Measurements from ENCODE around the gene MRO. TPM values are rescaled to one million over a fixed set of nuclear protein-coding genes. Genes with fewer than 3 reads are reported as not detected.
A peak's percentile ranks its signal among the peaks of the same experiment; 100 is the strongest.
"Not testable (repeated sequence)": the region's sequence is repeated elsewhere in the genome, so short reads cannot be mapped to it uniquely, and the experiment has no call there.

Gene MRO
- not detected in 2 replicates for total RNA-seq

GRCh38 chr18:50819728-50820378, at the start of gene MRO:
Gene MRO (minus strand): TSS chr18:50820016. CDS start chr18:50809400, 10,616 bp downstream.
- intact Hi-C loops (cut with micrococcal nuclease) = loop anchor here (1.0 to 5.0 kb wide), 5 partner anchors 57 to 287 kb away; partner anchors contain the start of genes ELAC1, ME2 and SMAD4
- Mint-ChIP-seq H3K4me1 (no peaks in the 10 kb centered on the region), H3K4me3 (no peak within 1 kb of the TSS), H3K27me3 (peaks cover 10% of the 10 kb centered on the region), H3K27ac (no peak within 1 kb of the TSS), H3K9me3 (no peaks in the 10 kb centered on the region), H3K36me3 (ENCODE audit: low read depth) (no peaks in the 10 kb centered on the region)
- peak; percentile 93 for DNase-seq

DNA sequence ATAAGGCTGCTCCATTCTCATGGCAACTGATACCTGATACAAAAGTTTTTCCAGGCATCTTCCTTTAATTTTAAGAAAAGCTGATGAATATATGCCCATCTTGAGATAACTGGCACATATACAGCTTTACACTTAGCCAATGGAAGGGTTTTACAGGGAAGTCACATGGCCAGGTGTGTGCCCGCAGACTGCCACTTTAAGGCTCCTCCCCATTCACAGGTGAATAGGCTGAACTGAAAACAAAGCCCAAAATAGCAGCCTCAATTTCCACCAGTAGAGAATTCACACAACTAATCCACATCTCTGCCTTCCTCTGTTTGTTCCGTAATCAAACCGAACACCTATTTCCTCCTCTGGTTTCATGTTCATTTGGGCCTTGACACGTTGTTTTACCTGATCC, 49.3 kb upstream of the MRO start:
- no peak for DNase-seq
- Mint-ChIP-seq H3K27me3 (peaks cover 15% of the 10 kb centered on the region), H3K4me1 (no peaks in the 10 kb centered on the region), H3K36me3 (ENCODE audit: low read depth) (no peaks in the 10 kb centered on the region), H3K27ac (no peak overlapping the region), H3K4me3 (no peak overlapping the region), H3K9me3 (no peaks in the 10 kb centered on the region)
- intact Hi-C loops (cut with micrococcal nuclease) = no loop called here

GRCh38 chr18:50866765-50867164, 46.9 kb upstream of the MRO start:
- Mint-ChIP-seq H3K9me3 (no peaks in the 10 kb centered on the region), H3K36me3 (ENCODE audit: low read depth) (no peaks in the 10 kb centered on the region), H3K4me1 (no peaks in the 10 kb centered on the region), H3K27me3 (peaks cover 3% of the 10 kb centered on the region), H3K4me3 (no peak overlapping the region), H3K27ac (no peak overlapping the region)
- no peak for DNase-seq
- intact Hi-C loops (cut with micrococcal nuclease) = no loop called here

- Mint-ChIP-seq H3K27ac (no peak overlapping the region), H3K27me3 (peaks cover 4% of the 10 kb centered on the region), H3K4me3 (no peak overlapping the region), H3K36me3 (ENCODE audit: low read depth) (no peaks in the 10 kb centered on the region), H3K9me3 (no peaks in the 10 kb centered on the region), H3K4me1 (no peaks in the 10 kb centered on the region)
- no peak for DNase-seq
- intact Hi-C loops (cut with micrococcal nuclease) = no loop called here
Measured at GRCh38 chr18:50863840-50864375, 44.1 kb upstream of the MRO start.

DNA sequence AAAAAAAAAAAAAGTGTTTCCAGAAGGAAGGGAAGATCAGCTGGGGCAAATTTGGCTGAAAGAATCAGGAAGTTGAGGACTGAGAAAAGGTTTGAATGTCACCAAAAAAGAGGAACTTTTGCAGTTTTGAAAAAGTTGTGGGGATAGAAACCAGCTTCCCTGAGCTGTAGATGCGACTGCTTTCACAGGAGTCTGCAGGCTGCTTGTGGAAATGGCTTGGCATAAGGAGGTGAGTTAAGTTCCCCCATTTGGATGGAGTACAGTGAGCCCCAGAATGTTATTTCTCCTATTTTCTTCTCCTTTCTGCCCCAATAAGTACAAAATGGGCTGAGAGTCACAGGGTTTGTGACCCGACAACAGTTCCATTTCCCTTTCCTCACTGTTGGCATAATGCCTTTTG, 42.6 kb upstream of the MRO start:
- no peak overlapping the region for H3K27ac Mint-ChIP-seq
- H3K4me1 Mint-ChIP-seq = no peaks in the 10 kb centered on the region
- H3K9me3 Mint-ChIP-seq = no peaks in the 10 kb centered on the region
- H3K36me3 Mint-ChIP-seq (ENCODE audit: low read depth) = no peaks in the 10 kb centered on the region
- intact Hi-C loops (cut with micrococcal nuclease) = no loop called here
- H3K4me3 Mint-ChIP-seq = no peak overlapping the region
- no peak for DNase-seq
- H3K27me3 Mint-ChIP-seq = peaks cover 7% of the 10 kb centered on the region

GRCh38 chr18:50861617-50862016, 41.8 kb upstream of the MRO start:
- no peaks in the 10 kb centered on the region for H3K9me3 Mint-ChIP-seq
- intact Hi-C loops (cut with micrococcal nuclease) = no loop called here
- DNase-seq = no peak
- H3K27me3 Mint-ChIP-seq = peaks cover 7% of the 10 kb centered on the region
- no peaks in the 10 kb centered on the region for H3K4me1 Mint-ChIP-seq
- no peaks in the 10 kb centered on the region for H3K36me3 Mint-ChIP-seq (ENCODE audit: low read depth)
- no peak overlapping the region for H3K27ac Mint-ChIP-seq
- no peak overlapping the region for H3K4me3 Mint-ChIP-seq

DNA sequence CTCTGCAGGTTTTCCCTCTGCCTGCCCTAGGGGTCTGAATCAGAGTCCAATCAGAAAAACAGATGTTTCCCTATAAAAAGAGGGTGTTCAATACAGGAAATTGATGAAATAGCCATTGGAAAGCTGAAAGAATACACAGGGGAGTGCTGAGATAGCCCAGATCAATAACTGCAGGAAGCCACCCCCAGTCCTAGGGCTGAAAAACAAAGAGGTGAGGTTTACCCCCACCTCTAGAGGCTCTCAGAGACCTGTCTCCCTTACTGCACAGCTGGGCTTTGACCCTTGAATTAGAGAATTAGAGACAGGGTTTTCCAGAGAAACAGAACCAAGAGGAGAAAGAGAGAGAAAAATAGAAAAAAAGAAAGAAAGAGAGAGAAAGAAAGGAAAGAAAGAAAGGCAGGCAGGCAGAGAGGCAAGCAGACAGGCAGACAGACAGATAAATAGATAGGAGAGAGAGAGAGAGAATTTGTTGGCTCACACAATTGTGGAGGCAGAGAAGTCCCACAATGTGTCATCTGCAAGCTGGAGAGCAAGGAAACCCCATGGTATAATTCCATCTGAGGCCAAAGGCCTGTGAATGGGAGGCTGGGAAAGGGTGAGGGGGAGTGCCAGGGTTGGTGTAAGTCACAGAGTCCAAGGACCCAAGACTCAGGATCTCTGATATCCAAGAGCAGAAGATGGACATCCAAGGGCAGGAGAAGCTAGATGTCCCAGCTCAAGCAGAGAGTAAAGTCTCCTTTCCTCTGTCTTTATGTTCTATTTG, 40.2 kb upstream of the MRO start:
- no peaks in the 10 kb centered on the region for H3K36me3 Mint-ChIP-seq (ENCODE audit: low read depth)
- peaks cover 7% of the 10 kb centered on the region for H3K27me3 Mint-ChIP-seq
- H3K9me3 Mint-ChIP-seq = no peaks in the 10 kb centered on the region
- intact Hi-C loops (cut with micrococcal nuclease) = loop anchor here (10.0 kb wide), 1 partner anchor 65 kb away; no protein-coding TSS in a partner anchor
- DNase-seq = no peak
- no peaks in the 10 kb centered on the region for H3K4me1 Mint-ChIP-seq
- H3K4me3 Mint-ChIP-seq = no peak overlapping the region
- no peak overlapping the region for H3K27ac Mint-ChIP-seq

GRCh38 chr18:50857694-50858093, 37.9 kb upstream of the MRO start:
- no peaks in the 10 kb centered on the region for H3K4me1 Mint-ChIP-seq
- peaks cover 7% of the 10 kb centered on the region for H3K9me3 Mint-ChIP-seq
- no peak overlapping the region for H3K27ac Mint-ChIP-seq
- H3K4me3 Mint-ChIP-seq = no peak overlapping the region
- DNase-seq = no peak
- no peaks in the 10 kb centered on the region for H3K36me3 Mint-ChIP-seq (ENCODE audit: low read depth)
- H3K27me3 Mint-ChIP-seq = peaks cover 17% of the 10 kb centered on the region
- intact Hi-C loops (cut with micrococcal nuclease) = loop anchor here (10.0 kb wide), 1 partner anchor 63 kb away; no protein-coding TSS in a partner anchor

- not testable (repeated sequence) for DNase-seq; H3K27ac Mint-ChIP-seq; H3K4me1 Mint-ChIP-seq; H3K4me3 Mint-ChIP-seq; H3K36me3 Mint-ChIP-seq (ENCODE audit: low read depth)
- H3K9me3 Mint-ChIP-seq = peaks cover 10% of the 10 kb centered on the region
- intact Hi-C loops (cut with micrococcal nuclease) = loop anchor here (10.0 kb wide), 1 partner anchor 62 kb away; no protein-coding TSS in a partner anchor
- peaks cover 19% of the 10 kb centered on the region for H3K27me3 Mint-ChIP-seq
Measured at GRCh38 chr18:50857166-50857565, 37.4 kb upstream of the MRO start.

GRCh38 chr18:50855976-50856757, 36.4 kb upstream of the MRO start:
- Mint-ChIP-seq H3K27ac (no peak overlapping the region), H3K36me3 (ENCODE audit: low read depth) (no peaks in the 10 kb centered on the region), H3K4me3 (no peak overlapping the region), H3K4me1 (no peaks in the 10 kb centered on the region), H3K27me3 (peaks cover 15% of the 10 kb centered on the region), H3K9me3 (peaks cover 10% of the 10 kb centered on the region)
- intact Hi-C loops (cut with micrococcal nuclease) = loop anchor here (10.0 kb wide), 1 partner anchor 61 kb away; no protein-coding TSS in a partner anchor
- DNase-seq = no peak

- Mint-ChIP-seq H3K4me3 (no peak overlapping the region), H3K27me3 (peaks cover 15% of the 10 kb centered on the region), H3K36me3 (ENCODE audit: low read depth) (no peaks in the 10 kb centered on the region), H3K4me1 (no peaks in the 10 kb centered on the region), H3K9me3 (peaks cover 10% of the 10 kb centered on the region), H3K27ac (no peak overlapping the region)
- DNase-seq = no peak
- intact Hi-C loops (cut with micrococcal nuclease) = loop anchor here (10.0 kb wide), 1 partner anchor 59 kb away; no protein-coding TSS in a partner anchor
Measured at GRCh38 chr18:50853863-50854271, 34.1 kb upstream of the MRO start.

- peaks cover 12% of the 10 kb centered on the region for H3K27me3 Mint-ChIP-seq
- no peak overlapping the region for H3K27ac Mint-ChIP-seq
- peaks cover 10% of the 10 kb centered on the region for H3K9me3 Mint-ChIP-seq
- H3K4me3 Mint-ChIP-seq = no peak overlapping the region
- H3K36me3 Mint-ChIP-seq (ENCODE audit: low read depth) = no peaks in the 10 kb centered on the region
- intact Hi-C loops (cut with micrococcal nuclease) = loop anchor here (10.0 kb wide), 1 partner anchor 56 kb away; no protein-coding TSS in a partner anchor
- no peak for DNase-seq
- no peaks in the 10 kb centered on the region for H3K4me1 Mint-ChIP-seq
Measured at GRCh38 chr18:50850307-50851065, 30.7 kb upstream of the MRO start.

DNA sequence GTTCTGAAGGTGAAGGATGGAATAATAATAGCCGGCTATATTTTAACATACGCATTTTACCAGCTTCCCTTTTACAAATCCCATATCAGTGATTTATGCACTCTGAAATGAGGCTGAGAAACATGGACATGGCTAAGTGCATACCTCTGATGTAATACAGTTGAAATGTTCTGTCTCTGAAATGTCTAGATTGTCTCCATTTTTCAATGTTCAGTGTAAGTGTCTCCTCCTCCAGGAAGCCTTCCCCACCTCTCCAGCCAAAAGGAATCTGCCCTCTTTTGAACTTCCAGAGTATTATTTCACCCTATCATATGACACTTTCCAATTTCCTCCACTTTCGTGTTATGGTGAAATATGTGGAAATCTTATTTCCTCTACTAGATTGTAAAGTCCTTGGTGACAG, 29.6 kb upstream of the MRO start:
- Mint-ChIP-seq H3K9me3 (peaks cover 10% of the 10 kb centered on the region), H3K4me3 (no peak overlapping the region), H3K27me3 (peaks cover 10% of the 10 kb centered on the region), H3K4me1 (no peaks in the 10 kb centered on the region), H3K36me3 (ENCODE audit: low read depth) (no peaks in the 10 kb centered on the region), H3K27ac (no peak overlapping the region)
- DNase-seq = no peak
- intact Hi-C loops (cut with micrococcal nuclease) = no loop called here

Data from activated CD4-positive, alpha-beta T cell treated with anti-CD3 and anti-CD28 coated beads, Interleukin-2, amount 10 ng/mL, durations not matched to agents 24 days and 14 days (primary cell).